CD14-positive monocyte (primary cell): ENCODE measurements around the gene NUDT8. TPM values are rescaled to one million over a fixed set of nuclear protein-coding genes. Genes with fewer than 3 reads are reported as not detected.

Source experiments
- DNase-seq, 3 donors: peaks; one replicate each; pipeline ENCODE4 v3.0.0-alpha.2; 2011 to 2022
- H2AFZ ChIP-seq: 2 replicates; pipeline ENCODE4 v1.6.0; 2012; ENCODE audit warnings: mild to moderate bottlenecking, low read depth, low read length, inconsistent platforms; ENCODE audit not compliant: insufficient read depth, poor library complexity, severe bottlenecking
- H3K27ac ChIP-seq, 2 donors: 1 replicate in 1 of 2; 2 replicates in 1 of 2; pipeline ENCODE4 v1.5.1; 2012 to 2013; ENCODE audit warnings: low read length in 2 of 2, control low read depth in 1 of 2, inconsistent platforms in 1 of 2, low read depth in 1 of 2, mild to moderate bottlenecking in 1 of 2
- H3K27me3 ChIP-seq, 2 donors: one replicate each; pipeline versions ENCODE4 v1.6.0 to v1.6.1; 2011 to 2013; ENCODE audit warnings: low read length in 2 of 2; ENCODE audit not compliant: control insufficient read depth in 2 of 2, insufficient read depth in 2 of 2
- H3K36me3 ChIP-seq, 2 donors: replicated peaks in 1 of 2; 1 replicate in 1 of 2; 2 replicates in 1 of 2; pipeline versions ENCODE4 v1.5.1 to v1.6.1; 2012 to 2013; ENCODE audit warnings: low read length in 2 of 2, control low read depth in 1 of 2, inconsistent platforms in 1 of 2, mild to moderate bottlenecking in 1 of 2; ENCODE audit not compliant: insufficient read depth in 2 of 2, control insufficient read depth in 1 of 2
- H3K4me1 ChIP-seq, 2 donors: 1 replicate in 1 of 2; 2 replicates in 1 of 2; pipeline versions ENCODE4 v1.5.1 to v1.6.1; 2012 to 2013; ENCODE audit warnings: low read length in 2 of 2, control low read depth in 1 of 2, inconsistent platforms in 1 of 2, mild to moderate bottlenecking in 1 of 2, moderate library complexity in 1 of 2; ENCODE audit not compliant: insufficient read depth in 2 of 2, control insufficient read depth in 1 of 2
- H3K4me2 ChIP-seq: replicated peaks from 2 replicates; pipeline ENCODE3; 2012; ENCODE audit warnings: low read length, moderate library complexity, mild to moderate bottlenecking; ENCODE audit not compliant: poor library complexity, severe bottlenecking; ENCODE audit errors: extremely low read depth
- H3K4me3 ChIP-seq, 3 experiments: fragments of 200-600 bp in 1 of 3; sonication (generic) in 1 of 3; replicated peaks in 1 of 3; 1 replicate in 2 of 3; 2 replicates in 1 of 3; pipeline ENCODE4 v1.5.1; 2011 to 2013; ENCODE audit warnings: low read length in 3 of 3, mild to moderate bottlenecking in 3 of 3, control low read depth in 2 of 3, low read depth in 2 of 3, inconsistent platforms in 1 of 3, moderate library complexity in 1 of 3
- H3K79me2 ChIP-seq: 2 replicates; pipeline ENCODE4 v1.6.0; 2012; ENCODE audit warnings: mild to moderate bottlenecking, control low read depth, inconsistent platforms, low read length, moderate library complexity; ENCODE audit not compliant: insufficient read depth
- H3K9ac ChIP-seq: 2 replicates; pipeline ENCODE4 v1.6.0; 2017; ENCODE audit warnings: low read length, mild to moderate bottlenecking; ENCODE audit not compliant: insufficient read depth, poor library complexity, severe bottlenecking
- H3K9me3 ChIP-seq, 2 donors: replicated peaks in 1 of 2; 1 replicate in 1 of 2; 2 replicates in 1 of 2; pipeline versions ENCODE4 v1.5.1 to v1.6.1; 2012 to 2013; ENCODE audit warnings: low read length in 2 of 2, control low read depth in 1 of 2; ENCODE audit not compliant: control insufficient read depth in 1 of 2, insufficient read depth in 1 of 2
- H4K20me1 ChIP-seq: 2 replicates; pipeline ENCODE4 v1.6.0; 2012; ENCODE audit warnings: mild to moderate bottlenecking, low read length, control low read depth, moderate library complexity; ENCODE audit not compliant: insufficient read depth
- H3K27ac Mint-ChIP-seq, 7 donors: one replicate each; pipeline ENCODE4 v1.8.0; 2020; ENCODE audit warnings: mild to moderate bottlenecking in 7 of 7, mixed read lengths in 7 of 7, moderate library complexity in 6 of 7, inconsistent platforms in 2 of 7
- H3K27me3 Mint-ChIP-seq, 3 donors: one replicate each; pipeline ENCODE4 v1.8.0; 2021 to 2022; ENCODE audit warnings: low read depth in 3 of 3, mild to moderate bottlenecking in 3 of 3, mixed read lengths in 3 of 3, moderate library complexity in 3 of 3, inconsistent platforms in 1 of 3
- H3K36me3 Mint-ChIP-seq, 2 donors: one replicate each; pipeline ENCODE4 v1.8.0; 2020; ENCODE audit warnings: mixed read lengths in 2 of 2, inconsistent platforms in 1 of 2, mild to moderate bottlenecking in 1 of 2
- H3K4me1 Mint-ChIP-seq: one replicate; pipeline ENCODE4 v1.8.0; 2020; ENCODE audit warnings: mild to moderate bottlenecking, mixed read lengths
- H3K4me3 Mint-ChIP-seq, 2 donors: one replicate each; pipeline ENCODE4 v1.8.0; 2020; ENCODE audit warnings: mild to moderate bottlenecking in 2 of 2, mixed read lengths in 2 of 2, moderate library complexity in 1 of 2
- H3K9me3 Mint-ChIP-seq, 7 donors: one replicate each; pipeline ENCODE4 v1.8.0; 2020 to 2022; ENCODE audit warnings: mixed read lengths in 7 of 7, mild to moderate bottlenecking in 6 of 7, moderate library complexity in 6 of 7, inconsistent platforms in 2 of 7
- CTCF ChIP-seq: fragments of 200-600 bp; IDR thresholded peaks from one replicate; pipeline ENCODE4 v1.8.0; 2022; ENCODE audit warnings: antibody characterized with exemption, mild to moderate bottlenecking
- WGBS: methylation state at CpG from one replicate; pipeline ENCODE4 v1.1.5; 2013; ENCODE audit warnings: missing lambda C conversion rate; ENCODE audit not compliant: insufficient coverage; 5-methylcytosine and 5-hydroxymethylcytosine counted together
- intact Hi-C, 2 donors: fragments of 100-400 bp; cut with micrococcal nuclease; formaldehyde crosslinking; loops; one replicate each; pipeline versions ENCODE4 v1.15.0 to v1.15.1; 2023
- polyA plus RNA-seq, 3 donors: library from polyadenylated mRNA; depleted of rRNA in 1 of 3; unstranded in 2 of 3; stranded (reverse) in 1 of 3; fragments of 300-500 nt in 2 of 3; fragments of >200 nt in 1 of 3; fragmentation: Illumina TruSeq in 2 of 3; gene quantifications; 1 replicate in 2 of 3; 2 replicates in 1 of 3; pipeline ENCODE4 v1.2.3, GENCODE V29; 2012 to 2021

The NUDT8 gene
- polyA plus RNA-seq, 3 donors, result 0.92 to 1.4 (median 1.3) TPM

- peaks cover 0 to 7% of the 10 kb centered on the region in 2 donors for H3K27me3 ChIP-seq
- H3K9me3 Mint-ChIP-seq, result peaks cover 0 to 8% (median 2%) of the 10 kb centered on the region in 7 donors
- H2AFZ ChIP-seq, result no peak overlapping the region
- no peaks in the 10 kb centered on the region for H3K9me3 ChIP-seq
- H3K4me3 ChIP-seq, result no peak overlapping the region
- H3K4me1 ChIP-seq, result peaks cover 17 to 20% of the 10 kb centered on the region in 2 donors
- H3K36me3 ChIP-seq, result no peaks in the 10 kb centered on the region
- no CpG with 5 or more reads among the region's 1 CpG for WGBS
- H3K27ac Mint-ChIP-seq, result no peak overlapping the region
- no peak overlapping the region for H3K4me3 Mint-ChIP-seq
- no peak for TF ChIP-seq CTCF
- H3K27me3 Mint-ChIP-seq, result peaks cover 8 to 25% (median 11%) of the 10 kb centered on the region in 3 donors
- H3K4me1 Mint-ChIP-seq, result peaks cover 26% of the 10 kb centered on the region
- H3K4me2 ChIP-seq, result no peak overlapping the region
- no peak overlapping the region for H3K27ac ChIP-seq
- DNase-seq, result no peak
- H3K9ac ChIP-seq, result no peak overlapping the region
- intact Hi-C loops, result no loop called here
- no peaks in the 10 kb centered on the region for H3K36me3 Mint-ChIP-seq
- no peaks in the 10 kb centered on the region for H3K79me2 ChIP-seq
- H4K20me1 ChIP-seq, result no peaks in the 10 kb centered on the region
Measured at GRCh38 chr11:67596753-67597300, 32.9 kb downstream of the NUDT8 start.

DNA sequence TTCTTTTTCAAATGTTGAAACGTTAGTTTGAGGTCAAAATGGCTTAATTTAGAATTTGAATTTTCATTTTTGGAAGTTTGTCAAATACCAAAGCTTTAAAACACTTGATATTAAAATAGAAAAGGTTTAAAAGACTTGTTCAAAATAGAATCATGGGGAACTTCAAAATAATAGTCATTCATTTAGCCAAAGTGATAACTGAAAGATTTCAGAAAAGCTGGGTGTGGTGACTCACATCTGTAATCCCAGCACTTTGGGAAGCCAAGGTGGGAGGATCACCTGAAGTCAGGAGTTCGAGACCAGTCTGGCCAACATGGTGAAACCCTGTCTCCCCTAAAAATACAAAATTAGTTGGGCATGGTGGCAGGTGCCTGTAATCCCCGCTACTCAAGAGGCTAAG is 35.3 kb downstream of the NUDT8 start:
- peaks cover 0 to 10% (median 4%) of the 10 kb centered on the region in 3 donors for H3K27me3 Mint-ChIP-seq
- no peak overlapping the region for H3K4me2 ChIP-seq
- no peaks in the 10 kb centered on the region for H3K9me3 ChIP-seq
- H3K9ac ChIP-seq, result no peak overlapping the region
- H2AFZ ChIP-seq, result no peak overlapping the region
- H4K20me1 ChIP-seq, result no peaks in the 10 kb centered on the region
- WGBS, result 100% methylated on average over 1 of the region's 3 CpGs
- H3K36me3 ChIP-seq, result peaks cover 0 to 3% of the 10 kb centered on the region in 2 donors
- H3K4me3 ChIP-seq, result no peak overlapping the region
- H3K4me1 Mint-ChIP-seq, result peaks cover 14% of the 10 kb centered on the region
- no peak overlapping the region for H3K4me3 Mint-ChIP-seq
- no peaks in the 10 kb centered on the region for H3K79me2 ChIP-seq
- H3K27me3 ChIP-seq, result no peaks in the 10 kb centered on the region
- peaks cover 0 to 8% (median 2%) of the 10 kb centered on the region in 7 donors for H3K9me3 Mint-ChIP-seq
- peaks cover 4 to 9% of the 10 kb centered on the region in 2 donors for H3K36me3 Mint-ChIP-seq
- H3K4me1 ChIP-seq, result peaks cover 16 to 17% of the 10 kb centered on the region in 2 donors
- intact Hi-C loops, result no loop called here
- no peak for DNase-seq
- H3K27ac ChIP-seq, result no peak overlapping the region
- no peak overlapping the region for H3K27ac Mint-ChIP-seq
- no peak for TF ChIP-seq CTCF
